ENCODE data around the gene RBM24.

The RBM24 gene

GRCh38 chr6:17278289-17279063 lies 2.7 kb upstream of the RBM24 start:
- Histone ChIP-seq H3K4me2 (ENCODE audit: low read length) (no peak overlapping the region), H3K27me3 (ENCODE audit: low read depth, low read length) (no peaks in the 10 kb centered on the region), H3K9me3 (ENCODE audit: insufficient read depth, low read length) (no peaks in the 10 kb centered on the region), H3K36me3 (replicated peaks; ENCODE audit: low read depth, low read length) (no peaks in the 10 kb centered on the region), H3K79me2 (ENCODE audit: low read length) (no peaks in the 10 kb centered on the region), H4K20me1 (ENCODE audit: insufficient read depth, low read length) (no peaks in the 10 kb centered on the region), H2AFZ (ENCODE audit: low read depth, low read length) (no peak overlapping the region), H3K4me3 (ENCODE audit: low read length) (no peak overlapping the region), H3K4me1 (ENCODE audit: low read length) (no peaks in the 10 kb centered on the region), H3K9ac (ENCODE audit: low read length) (no peak overlapping the region), H3K27ac (ENCODE audit: low read length) (no peak overlapping the region)
- TF ChIP-seq EZH2phosphoT487 (IDR thresholded peaks at IDR 0.05; ENCODE audit: low read depth) (no peak), CTCF (IDR thresholded peaks at IDR 0.05; ENCODE audit: low read depth, low read length) (no peak)

GRCh38 chr6:17280138-17280537 lies 1.0 kb upstream of the RBM24 start:
- H3K36me3 ChIP-seq (replicated peaks; ENCODE audit: low read depth, low read length), result no peaks in the 10 kb centered on the region
- TF ChIP-seq EZH2phosphoT487 (IDR thresholded peaks at IDR 0.05; ENCODE audit: low read depth), result no peak
- TF ChIP-seq CTCF (IDR thresholded peaks at IDR 0.05; ENCODE audit: low read depth, low read length), result no peak
- no peak overlapping the region for H2AFZ ChIP-seq (ENCODE audit: low read depth, low read length)
- no peaks in the 10 kb centered on the region for H3K79me2 ChIP-seq (ENCODE audit: low read length)
- H3K9ac ChIP-seq (ENCODE audit: low read length), result no peak overlapping the region
- no peak overlapping the region for H3K4me3 ChIP-seq (ENCODE audit: low read length)
- no peaks in the 10 kb centered on the region for H3K4me1 ChIP-seq (ENCODE audit: low read length)
- no peaks in the 10 kb centered on the region for H4K20me1 ChIP-seq (ENCODE audit: insufficient read depth, low read length)
- H3K27me3 ChIP-seq (ENCODE audit: low read depth, low read length), result no peaks in the 10 kb centered on the region
- H3K9me3 ChIP-seq (ENCODE audit: insufficient read depth, low read length), result no peaks in the 10 kb centered on the region
- no peak overlapping the region for H3K27ac ChIP-seq (ENCODE audit: low read length)
- H3K4me2 ChIP-seq (ENCODE audit: low read length), result no peak overlapping the region

GRCh38 chr6:17280552-17281090 lies 540 bp upstream of the RBM24 start:
- H4K20me1 ChIP-seq (ENCODE audit: insufficient read depth, low read length), result no peaks in the 10 kb centered on the region
- no peaks in the 10 kb centered on the region for H3K27me3 ChIP-seq (ENCODE audit: low read depth, low read length)
- H3K4me3 ChIP-seq (ENCODE audit: low read length), result no peak overlapping the region
- H3K9ac ChIP-seq (ENCODE audit: low read length), result no peak overlapping the region
- H3K36me3 ChIP-seq (replicated peaks; ENCODE audit: low read depth, low read length), result no peaks in the 10 kb centered on the region
- no peak overlapping the region for H2AFZ ChIP-seq (ENCODE audit: low read depth, low read length)
- H3K27ac ChIP-seq (ENCODE audit: low read length), result no peak overlapping the region
- no peaks in the 10 kb centered on the region for H3K79me2 ChIP-seq (ENCODE audit: low read length)
- H3K4me1 ChIP-seq (ENCODE audit: low read length), result no peaks in the 10 kb centered on the region
- H3K9me3 ChIP-seq (ENCODE audit: insufficient read depth, low read length), result no peaks in the 10 kb centered on the region
- TF ChIP-seq EZH2phosphoT487 (IDR thresholded peaks at IDR 0.05; ENCODE audit: low read depth) (no peak), CTCF (IDR thresholded peaks at IDR 0.05; ENCODE audit: low read depth, low read length) (no peak)
- no peak overlapping the region for H3K4me2 ChIP-seq (ENCODE audit: low read length)

GRCh38 chr6:17281497-17282481 lies 628 bp downstream of the RBM24 start:
- Histone ChIP-seq H3K4me2 (ENCODE audit: low read length) (no peak overlapping the region), H3K4me3 (ENCODE audit: low read length) (no peak overlapping the region), H2AFZ (ENCODE audit: low read depth, low read length) (no peak overlapping the region), H3K27me3 (ENCODE audit: low read depth, low read length) (no peaks in the 10 kb centered on the region), H4K20me1 (ENCODE audit: insufficient read depth, low read length) (no peaks in the 10 kb centered on the region), H3K36me3 (replicated peaks; ENCODE audit: low read depth, low read length) (no peaks in the 10 kb centered on the region), H3K9me3 (ENCODE audit: insufficient read depth, low read length) (no peaks in the 10 kb centered on the region), H3K4me1 (ENCODE audit: low read length) (no peaks in the 10 kb centered on the region), H3K79me2 (ENCODE audit: low read length) (no peaks in the 10 kb centered on the region), H3K9ac (ENCODE audit: low read length) (no peak overlapping the region), H3K27ac (ENCODE audit: low read length) (no peak overlapping the region)
- TF ChIP-seq CTCF (IDR thresholded peaks at IDR 0.05; ENCODE audit: low read depth, low read length), result no peak
